Activated T-cell treated with anti-CD3 and anti-CD28 coated beads for 24 hours (primary cell): ENCODE measurements around the gene PICK1.
"Not testable (repeated sequence)": the region's sequence is repeated elsewhere in the genome, so short reads cannot be mapped to it uniquely, and the experiment has no call there.

ENCODE experiments used
- DNase-seq: peaks from one replicate; pipeline ENCODE4 v3.0.0-alpha.2; 2020; ENCODE audit warnings: low read depth

Gene PICK1

GRCh38 chr22:38030311-38031133 lies 26.7 kb upstream of the PICK1 start:
- DNase-seq = no peak

GRCh38 chr22:38031491-38031890 lies 25.7 kb upstream of the PICK1 start:
- no peak for DNase-seq

- DNase-seq = no peak
Observed at GRCh38 chr22:38032681-38033521, 24.3 kb upstream of the PICK1 start.

GRCh38 chr22:38033522-38034277 lies 23.5 kb upstream of the PICK1 start:
- DNase-seq = no peak

GRCh38 chr22:38034278-38034882 lies 22.8 kb upstream of the PICK1 start:
- no peak for DNase-seq

- no peak for DNase-seq
Observed at GRCh38 chr22:38034884-38035529, 22.2 kb upstream of the PICK1 start.

GRCh38 chr22:38035530-38035885 lies 21.7 kb upstream of the PICK1 start:
- no peak for DNase-seq

- DNase-seq = no peak
Observed at GRCh38 chr22:38036392-38037062, 20.7 kb upstream of the PICK1 start.

- not testable (repeated sequence) for DNase-seq
Observed at GRCh38 chr22:38037367-38038150, 19.6 kb upstream of the PICK1 start.

- DNase-seq = no peak
Observed at GRCh38 chr22:38038426-38038825, 18.8 kb upstream of the PICK1 start.

- no peak for DNase-seq
Observed at GRCh38 chr22:38038890-38039812, 18.1 kb upstream of the PICK1 start.

- DNase-seq = no peak
Observed at GRCh38 chr22:38040953-38041759, 16.0 kb upstream of the PICK1 start.

- DNase-seq = no peak
Observed at GRCh38 chr22:38041760-38042487, 15.3 kb upstream of the PICK1 start.

- no peak for DNase-seq
Observed at GRCh38 chr22:38042488-38042790, 14.8 kb upstream of the PICK1 start.

GRCh38 chr22:38043151-38044039 lies 13.8 kb upstream of the PICK1 start:
- no peak for DNase-seq

- DNase-seq = no peak
Observed at GRCh38 chr22:38046070-38046748, 11.0 kb upstream of the PICK1 start.
